Right renal pelvis (tissue), 4 donors: ENCODE data around the gene DNAJC5. TPM values are rescaled to one million over a fixed set of nuclear protein-coding genes. Genes with fewer than 3 reads are reported as not detected.
"Not testable (repeated sequence)": the region's sequence is repeated elsewhere in the genome, so short reads cannot be mapped to it uniquely, and the experiment has no call there.

Source experiments
- DNase-seq, 4 donors: peaks; one replicate each; pipeline ENCODE4 v3.0.0-alpha.2; 2013; ENCODE audit warnings: low read depth in 4 of 4, low spot score in 3 of 4, missing footprints in 1 of 4
- polyA plus RNA-seq, 4 donors: library from polyadenylated mRNA; unstranded; fragments of 120-200 nt; gene quantifications; one replicate each; pipeline ENCODE4 v1.2.1, GENCODE V29; 2013; ENCODE audit not compliant: insufficient read length in 4 of 4

DNAJC5 gene
- polyA plus RNA-seq, 4 donors, result 28.3 to 34.5 (median 31.1) TPM

- DNase-seq, result no peak
Observed at GRCh38 chr20:63963784-63964301, 68.9 kb downstream of the DNAJC5 start.

DNA sequence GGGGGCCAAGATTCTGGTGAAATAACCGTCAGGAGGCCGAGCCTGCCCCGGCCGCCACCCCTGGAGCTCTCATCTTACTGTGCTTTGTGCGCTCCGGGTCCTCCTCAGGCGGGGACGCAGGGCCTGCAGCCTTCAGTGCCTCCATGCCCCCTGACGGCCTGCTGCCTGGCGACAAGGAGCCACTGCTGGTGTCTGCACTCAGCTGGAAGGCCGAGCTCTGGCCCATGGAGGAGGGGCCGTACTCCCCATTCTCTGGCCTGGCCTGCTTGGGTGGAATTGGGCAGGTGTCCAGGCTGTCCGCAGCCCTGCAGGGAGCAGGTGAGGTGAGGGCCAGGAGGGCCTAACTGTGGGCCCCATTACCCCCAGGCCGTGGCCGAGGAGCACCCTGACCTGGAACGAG, 69.5 kb downstream of the DNAJC5 start:
- DNase-seq, result no peak

DNA sequence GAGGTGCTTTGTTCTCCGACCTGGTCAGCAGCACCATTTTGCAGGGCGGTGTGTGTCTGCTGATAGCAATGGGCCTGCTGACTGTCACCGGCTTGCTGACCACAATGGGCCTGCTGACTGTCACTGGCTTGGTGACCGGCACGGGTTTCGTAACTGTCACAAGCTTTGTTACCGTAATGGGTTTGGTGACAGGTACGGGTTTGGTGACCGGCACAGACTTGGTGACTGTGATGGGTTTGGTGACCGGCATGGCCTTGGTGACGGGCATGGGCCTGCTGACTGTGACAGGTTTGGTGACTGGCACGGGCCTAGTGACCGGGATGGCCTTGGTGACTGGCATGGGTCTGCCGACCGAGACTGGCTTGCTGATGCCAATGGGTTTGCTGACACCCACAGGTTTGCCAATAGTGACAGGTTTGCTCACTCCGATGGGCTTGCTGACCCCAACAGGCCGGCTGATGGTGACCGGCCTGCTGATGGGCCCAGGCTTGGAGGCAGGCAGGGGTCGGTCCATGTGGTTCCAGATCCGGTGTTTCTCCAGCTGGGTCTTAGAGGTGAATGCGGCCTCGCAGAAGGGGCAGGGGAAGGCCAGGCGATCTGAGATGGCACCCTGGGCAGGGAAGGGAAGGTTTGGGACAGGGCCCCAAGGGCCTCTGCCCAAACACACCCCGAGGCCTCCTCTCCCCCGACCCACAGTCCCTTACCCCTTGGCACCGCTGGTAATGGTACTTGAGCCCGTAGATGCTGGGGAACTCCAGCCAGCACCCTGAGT, 71.4 kb downstream of the DNAJC5 start:
- DNase-seq, result no peak

DNA sequence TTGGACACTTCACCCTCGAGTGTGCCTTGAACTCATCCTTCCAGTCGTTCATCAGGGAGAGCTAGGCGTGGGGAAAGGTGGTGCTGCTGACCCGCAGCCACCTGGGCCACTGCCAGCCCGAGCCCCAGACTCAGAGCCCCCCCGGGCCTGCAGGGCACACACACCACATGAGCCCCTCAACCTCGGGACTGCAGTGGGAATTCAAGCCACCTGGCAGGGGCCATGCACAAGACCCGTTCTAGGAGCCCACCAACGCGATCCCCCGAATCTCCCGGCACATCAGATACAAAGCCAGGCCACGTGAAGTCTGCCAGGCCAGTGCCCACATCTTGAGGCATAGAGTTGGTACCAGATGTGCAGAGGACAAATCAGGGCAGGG, 72.0 kb downstream of the DNAJC5 start:
- DNase-seq, result no peak

DNA sequence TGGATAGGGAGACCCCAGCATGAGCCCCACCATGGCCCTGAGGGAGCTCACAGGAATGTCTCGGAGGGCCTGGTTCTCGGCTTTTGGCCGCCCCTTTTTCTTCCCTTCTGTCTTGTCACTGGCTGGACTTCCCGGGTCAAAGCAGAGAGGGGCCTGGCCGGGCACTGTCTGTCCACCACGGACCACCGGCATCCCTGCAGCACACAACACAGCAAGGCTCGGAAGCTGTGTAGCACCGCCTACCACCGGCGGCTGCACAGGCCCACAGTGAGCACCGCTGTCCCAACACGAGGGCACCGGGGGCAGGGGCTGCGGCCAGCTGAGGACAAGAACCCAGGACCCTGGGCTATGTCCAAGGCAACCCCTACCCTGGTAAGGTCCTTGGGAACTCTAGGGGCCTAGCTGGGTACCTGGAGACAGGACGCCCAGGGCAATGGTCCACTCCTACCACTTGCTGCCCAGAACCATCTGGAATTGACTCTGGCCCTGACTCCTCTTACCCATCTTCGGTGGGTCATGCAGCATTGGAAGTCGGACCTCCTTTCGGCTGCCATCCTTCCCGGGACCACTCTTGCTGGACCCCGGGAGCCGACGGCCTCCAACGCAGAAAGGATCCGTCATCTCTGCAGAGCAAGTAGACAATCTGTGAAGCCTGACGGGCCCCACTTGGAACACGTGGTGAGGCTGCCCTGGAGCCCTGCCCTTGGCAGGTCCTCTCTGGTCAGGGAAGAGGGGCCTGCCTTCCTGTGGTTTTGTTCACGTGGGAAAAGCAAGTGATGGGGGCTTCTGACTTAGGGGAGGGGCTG, 72.6 kb downstream of the DNAJC5 start:
- no peak for DNase-seq

DNA sequence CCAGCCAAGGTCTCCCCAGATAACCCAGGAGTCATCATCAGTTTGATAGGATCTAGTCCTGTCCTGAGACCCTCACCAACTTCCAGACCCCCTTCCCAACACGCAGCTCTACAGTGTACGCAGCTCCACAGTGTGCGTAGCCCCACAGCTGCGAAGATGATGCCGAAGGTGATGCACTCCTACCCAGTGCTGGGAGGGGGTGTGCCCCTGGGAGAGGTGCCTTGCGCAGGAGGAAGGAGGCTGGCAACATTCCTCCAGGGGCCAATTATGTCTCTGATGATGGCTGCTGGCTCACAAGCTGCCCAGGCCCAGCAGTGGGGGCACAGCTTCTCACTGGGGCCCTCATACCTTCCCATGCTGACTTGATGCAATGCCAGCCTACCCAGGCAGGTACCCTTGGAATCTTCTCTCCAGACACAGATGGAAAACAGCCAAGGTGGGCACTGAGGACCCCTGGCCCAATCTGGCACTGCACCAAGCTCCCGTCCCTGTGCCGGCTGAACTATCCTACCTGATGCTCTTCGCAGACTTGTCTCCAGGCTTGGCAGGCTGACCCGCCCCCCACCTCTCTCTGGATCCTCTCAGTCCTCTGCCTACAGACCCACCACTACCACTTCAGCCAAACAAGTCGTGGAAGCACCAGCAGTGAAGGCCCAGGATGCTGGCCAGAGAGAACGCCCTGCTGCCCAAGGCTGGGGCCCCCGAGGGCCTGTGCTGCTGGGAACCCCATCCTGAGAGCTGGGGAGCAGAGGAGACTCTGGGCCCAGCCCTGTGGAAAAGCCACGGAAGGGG, 73.4 kb downstream of the DNAJC5 start:
- DNase-seq, result no peak

DNA sequence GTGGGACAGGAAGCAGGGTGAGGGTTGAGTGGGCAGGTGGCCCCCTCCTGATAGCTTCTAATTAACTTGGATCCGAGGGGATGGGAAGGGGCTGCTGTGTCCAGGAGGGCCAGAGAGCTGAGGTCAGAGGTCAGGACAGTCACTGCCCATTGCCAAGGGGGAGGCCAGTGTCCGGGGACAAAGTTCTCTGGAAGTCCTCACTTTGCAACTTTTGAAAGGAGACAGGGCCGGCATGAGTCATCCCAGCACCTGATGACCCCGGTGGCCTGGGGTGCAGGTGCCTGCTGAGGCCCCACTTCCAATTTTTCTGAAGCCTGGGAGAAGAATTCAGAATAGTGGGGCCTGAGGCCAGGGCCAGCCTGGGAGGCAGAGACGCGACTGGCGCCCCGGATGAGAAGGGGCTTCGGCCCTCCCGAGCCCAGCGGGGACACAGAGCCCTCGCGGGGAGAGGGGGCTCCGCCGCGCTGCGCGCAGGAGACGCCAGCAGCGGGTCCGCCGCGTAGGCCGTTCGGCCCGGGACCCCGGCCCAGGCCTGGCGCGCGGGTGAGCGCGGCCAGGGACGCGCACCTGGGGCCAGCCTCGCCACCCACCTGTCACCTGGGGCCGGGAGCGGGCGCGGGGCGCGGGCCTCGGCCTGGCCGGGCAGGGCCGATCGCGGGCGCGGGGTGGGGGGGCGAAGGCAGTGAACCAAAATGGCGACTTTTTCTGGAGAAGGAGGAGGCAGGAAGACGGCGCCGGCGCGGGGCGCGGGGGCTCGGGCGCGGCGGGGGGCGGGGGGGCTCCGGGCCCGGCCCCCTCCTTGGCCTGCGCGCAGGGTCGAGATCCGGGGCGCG, 74.2 kb downstream of the DNAJC5 start:
- DNase-seq, result no peak

DNA sequence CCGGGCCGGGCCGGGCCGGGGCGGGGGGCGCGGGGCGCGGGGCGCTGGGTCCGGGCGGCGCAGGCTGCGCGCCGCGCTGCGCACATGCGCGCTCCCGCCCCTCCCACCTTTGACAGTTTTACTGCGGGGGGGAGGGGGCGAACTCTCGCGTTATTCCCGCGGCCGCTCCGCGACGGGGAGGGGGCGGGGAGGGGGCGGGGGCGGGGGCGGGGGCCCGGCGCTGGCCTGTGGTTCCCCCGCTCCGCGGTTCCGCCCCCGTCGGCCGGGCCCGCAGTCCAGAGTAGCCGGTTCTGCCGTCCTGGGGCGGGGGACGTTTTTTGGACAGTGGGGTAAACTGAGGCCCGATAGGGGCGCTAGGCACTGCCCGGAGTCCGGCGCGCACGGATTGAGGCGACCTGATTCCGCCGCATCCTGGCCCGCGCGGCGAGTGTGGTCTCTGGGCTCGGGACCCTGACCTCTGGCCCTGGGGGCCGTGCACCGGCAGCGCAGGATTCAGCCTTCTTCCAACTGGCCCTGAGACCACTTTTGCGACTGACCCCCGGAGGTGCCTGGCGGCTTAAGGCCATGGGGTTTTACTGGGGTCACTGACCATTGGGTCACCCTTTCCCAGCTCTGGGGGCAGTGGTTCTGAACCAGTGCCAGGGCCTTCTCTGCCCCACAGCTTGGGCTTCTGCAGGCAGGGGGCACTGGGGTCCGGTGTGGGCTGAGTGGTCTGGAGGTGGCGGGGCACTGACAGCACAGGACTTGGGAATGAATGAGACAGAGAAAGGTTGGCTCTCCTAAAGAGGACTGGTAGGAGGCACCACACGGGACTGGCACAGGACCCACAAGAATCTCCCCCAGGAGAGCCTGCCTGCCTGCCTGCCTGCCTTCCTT, 75.2 kb downstream of the DNAJC5 start, which contains the start of gene ZNF512B:
ZNF512B (minus strand) TSS at position 93 of the 876 bp plus-strand sequence. CDS start 1,980 bp downstream, outside the sequence.
- DNase-seq, result no peak

GRCh38 chr20:63970714-63971431, 75.9 kb downstream of the DNAJC5 start:
- DNase-seq, result no peak

GRCh38 chr20:63971960-63972311, 77.0 kb downstream of the DNAJC5 start:
- DNase-seq, result not testable (repeated sequence)

DNA sequence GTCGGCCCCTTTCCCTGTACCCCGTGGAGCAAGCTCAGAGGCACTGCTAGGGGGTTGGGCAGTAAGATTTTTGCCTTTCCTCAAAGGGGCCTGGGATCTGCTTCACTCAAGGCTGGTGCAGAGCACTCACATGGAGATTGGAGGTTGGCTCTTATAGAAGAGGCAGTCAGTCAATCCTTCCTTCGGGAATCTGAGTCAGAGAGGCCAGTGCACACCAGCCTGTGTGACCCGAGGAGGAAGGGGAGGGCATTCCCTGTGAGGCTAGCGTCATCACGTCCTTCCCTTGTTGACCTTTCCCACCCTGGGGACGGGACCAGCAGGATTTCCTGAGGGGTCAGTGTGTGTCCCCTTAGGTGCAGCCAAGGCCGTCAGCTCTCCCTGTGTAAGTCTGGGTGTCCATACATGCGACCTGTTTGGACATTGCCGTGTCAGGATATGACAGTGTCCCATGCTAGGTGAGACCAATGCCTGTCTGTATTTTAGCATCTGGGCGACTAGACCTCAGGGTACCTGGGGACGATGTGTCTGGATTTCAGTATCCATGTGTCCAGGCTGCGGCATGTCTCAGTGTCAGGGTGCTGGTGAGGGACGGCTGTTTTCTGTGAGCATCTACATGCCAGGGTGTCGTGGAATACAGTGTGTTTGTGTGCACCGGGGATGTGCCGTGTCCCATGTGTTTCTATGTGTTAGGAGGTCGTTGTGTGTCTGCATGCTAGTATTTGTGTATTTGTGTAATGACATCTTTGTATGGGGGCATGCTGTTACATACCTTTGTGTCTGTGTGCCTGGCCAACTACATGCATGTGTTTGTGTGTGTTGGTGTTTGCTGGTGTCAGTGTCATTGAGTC, 77.6 kb downstream of the DNAJC5 start:
- DNase-seq, result no peak

DNA sequence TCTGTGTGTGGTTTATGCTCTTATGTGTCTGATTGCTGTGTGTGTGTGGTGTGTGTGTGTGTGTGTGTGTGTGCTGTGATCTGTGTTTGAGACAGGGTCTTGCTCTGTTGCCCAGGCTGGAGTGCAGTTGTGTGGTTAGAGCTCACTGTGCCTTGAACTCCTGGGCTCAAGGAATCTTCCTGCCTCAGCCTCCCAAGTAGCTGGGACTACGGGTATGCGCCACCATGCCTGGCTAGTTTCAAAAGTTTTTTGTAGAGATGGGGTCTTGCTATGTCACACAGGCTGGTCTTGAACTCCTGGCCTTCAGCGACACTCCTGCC, 78.2 kb downstream of the DNAJC5 start:
- no peak for DNase-seq

GRCh38 chr20:63973636-63974401, 78.9 kb downstream of the DNAJC5 start:
- peak in 3 of 4 donors; percentile 74 to 86 (median 78) for DNase-seq

DNA sequence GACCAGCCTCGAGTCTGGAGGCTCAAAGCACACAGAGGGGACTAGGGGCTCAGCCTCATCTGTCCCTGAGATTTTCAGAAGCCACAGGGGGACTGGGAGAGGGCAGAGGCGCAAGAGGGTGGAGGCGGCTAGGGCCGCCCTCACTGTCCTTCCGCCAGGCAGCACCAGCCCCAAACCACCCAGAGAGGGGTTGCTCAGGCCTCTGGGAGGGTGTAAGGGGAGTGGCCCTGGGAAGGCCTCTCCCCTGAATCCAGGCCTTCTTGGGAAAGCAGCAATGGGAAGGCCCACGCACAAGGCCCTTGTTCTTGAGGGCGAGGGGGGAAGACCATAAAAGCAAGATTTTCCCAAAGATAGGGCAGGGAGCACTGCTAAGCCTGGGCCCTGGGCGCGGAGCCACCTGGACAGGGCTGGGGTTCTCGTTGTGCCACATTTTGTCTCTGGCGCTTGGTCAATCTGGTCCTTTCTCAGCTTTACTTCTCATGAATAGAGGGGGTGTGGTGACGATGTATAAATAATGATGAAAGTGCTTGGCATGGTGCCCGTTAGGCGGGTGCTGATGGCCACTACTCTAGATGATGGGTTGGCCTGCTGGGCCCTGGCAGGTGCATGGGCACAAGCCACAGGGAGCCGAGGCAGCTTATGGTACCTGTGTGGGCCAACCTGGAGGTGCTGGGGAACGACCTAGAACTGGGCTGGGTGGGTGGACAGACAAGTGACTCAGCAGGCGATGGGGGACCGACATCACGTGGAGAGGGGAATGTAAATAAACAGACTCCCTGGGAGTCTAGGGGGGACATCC, 79.7 kb downstream of the DNAJC5 start:
- no peak for DNase-seq

DNA sequence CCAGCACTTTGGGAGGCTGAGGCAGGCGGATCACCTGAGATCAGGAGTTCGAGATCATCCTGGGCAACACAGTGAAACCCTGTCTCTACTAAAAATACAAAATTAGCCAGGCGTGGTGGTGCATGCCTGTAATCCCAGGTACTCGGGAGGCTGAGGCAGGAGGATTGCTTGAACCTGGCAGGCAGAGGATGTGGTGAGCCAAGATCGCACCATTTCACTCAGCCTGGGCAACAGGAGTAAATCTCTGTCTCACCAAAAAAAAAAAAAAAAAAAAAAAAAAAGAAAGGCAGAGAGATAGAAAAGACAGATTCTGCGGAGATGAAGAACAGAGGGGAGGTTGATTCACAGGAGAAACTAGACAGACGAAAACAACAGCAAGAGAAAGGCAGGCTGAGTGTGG, 81.6 kb downstream of the DNAJC5 start:
- not testable (repeated sequence) for DNase-seq
